H1 (cell line): Measurements from ENCODE around the gene DHRS9.
"Not testable (repeated sequence)": the region's sequence is repeated elsewhere in the genome, so short reads cannot be mapped to it uniquely, and the experiment has no call there.

ENCODE experiments used
- ASH2L ChIP-seq: fragments of 200-600, 300-600 bp; sonication (generic); IDR thresholded peaks from one replicate; pipeline ENCODE4 v1.7.1; 2017; ENCODE audit warnings: low read length
- BCL11A ChIP-seq, 2 experiments: IDR thresholded peaks; one replicate each; pipeline ENCODE4 v1.6.1; 2011; ENCODE audit warnings: low read depth in 2 of 2, low read length in 2 of 2, mild to moderate bottlenecking in 2 of 2
- CHD1 ChIP-seq: IDR thresholded peaks from 2 replicates; pipeline ENCODE4 v1.6.1; 2012; ENCODE audit warnings: low read depth, low read length, improper control_type of control experiment
- CTCF ChIP-seq, 3 experiments: IDR thresholded peaks; 1 replicate in 2 of 3; 2 replicates in 1 of 3; pipeline versions ENCODE4 v1.5.1 to v1.6.1; 2011; ENCODE audit warnings: low read length in 3 of 3, mild to moderate bottlenecking in 3 of 3, inconsistent platforms in 2 of 3, low read depth in 1 of 3, moderate library complexity in 1 of 3; ENCODE audit not compliant: insufficient read depth in 1 of 3; ENCODE audit errors: control extremely low read depth in 1 of 3
- E2F6 ChIP-seq: IDR thresholded peaks from 2 replicates; pipeline ENCODE4 v1.6.1; 2012; ENCODE audit warnings: inconsistent platforms
- EP300 ChIP-seq, 2 experiments: IDR thresholded peaks; 1 replicate in 1 of 2; 2 replicates in 1 of 2; pipeline ENCODE4 v1.6.1; 2011 to 2012; ENCODE audit warnings: low read depth in 2 of 2, low read length in 2 of 2, mild to moderate bottlenecking in 2 of 2, borderline replicate concordance in 1 of 2, inconsistent platforms in 1 of 2, moderate library complexity in 1 of 2
- EZH2 ChIP-seq: fragments of 200-600 bp; sonication (generic); IDR thresholded peaks from 2 replicates; pipeline ENCODE4 v1.7.1; 2012; ENCODE audit warnings: low read depth, mild to moderate bottlenecking, moderate library complexity, low read length, inconsistent platforms; ENCODE audit not compliant: severe bottlenecking
- JUND ChIP-seq: IDR thresholded peaks from 2 replicates; pipeline ENCODE4 v1.6.1; 2011; ENCODE audit warnings: mild to moderate bottlenecking, improper control_type of control experiment, low read length
- PHF8 ChIP-seq: fragments of 200-600 bp; sonication (generic); conservative IDR thresholded peaks from 2 replicates; pipeline ENCODE4 v1.7.1; 2012; ENCODE audit warnings: low read depth, mild to moderate bottlenecking, inconsistent platforms, low read length, moderate library complexity
- POLR2A ChIP-seq, 2 experiments: IDR thresholded peaks; 1 replicate in 1 of 2; 2 replicates in 1 of 2; pipeline ENCODE4 v1.6.1; 2011; ENCODE audit warnings: low read depth in 2 of 2, low read length in 2 of 2, mild to moderate bottlenecking in 2 of 2; ENCODE audit errors: control extremely low read depth in 1 of 2
- POLR2AphosphoS5 ChIP-seq: IDR thresholded peaks from 2 replicates; pipeline ENCODE4 v1.6.1; 2011; ENCODE audit warnings: low read depth, low read length
- SIN3A ChIP-seq, 2 experiments: IDR thresholded peaks in 1 of 2; conservative IDR thresholded peaks in 1 of 2; 2 replicates each; pipeline ENCODE4 v1.6.1; 2011 to 2012; ENCODE audit warnings: low read length in 2 of 2, improper control_type of control experiment in 1 of 2, low read depth in 1 of 2, mild to moderate bottlenecking in 1 of 2
- TEAD4 ChIP-seq: IDR thresholded peaks from 2 replicates; pipeline ENCODE4 v1.6.1; 2012; ENCODE audit warnings: low read depth, low read length, inconsistent platforms, mixed read lengths
- YY1 ChIP-seq: IDR thresholded peaks from 2 replicates; pipeline ENCODE4 v1.6.1; 2011; ENCODE audit warnings: low read depth, mild to moderate bottlenecking, low read length

DNA sequence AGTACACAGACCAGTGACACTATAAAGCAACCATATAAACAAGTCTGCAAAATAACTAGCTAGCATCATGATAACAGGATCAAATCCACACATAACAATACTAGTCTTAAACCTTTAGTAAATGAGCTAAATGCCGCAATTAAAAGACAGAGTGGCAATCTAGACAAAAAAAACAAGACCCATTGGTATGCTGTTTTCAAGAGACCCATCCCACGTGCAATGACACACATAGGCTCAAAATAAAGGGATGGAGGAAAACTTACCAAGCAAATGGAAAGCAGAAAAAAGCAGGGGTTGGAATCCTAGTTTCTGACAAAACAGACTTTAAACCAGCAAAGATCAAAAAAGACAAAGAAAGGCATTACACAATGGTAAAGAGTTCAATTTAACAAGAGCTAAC lies 14.8 kb upstream of the DHRS9 start:
- not testable (repeated sequence) for TF ChIP-seq BCL11A (IDR thresholded peaks at IDR 0.05; ENCODE audit: low read depth in 2 of 2, low read length in 2 of 2); EZH2; CTCF (IDR thresholded peaks at IDR 0.05; ENCODE audit: control extremely low read depth in 1 of 3, insufficient read depth in 1 of 3, low read depth in 1 of 3, low read length in 3 of 3); EP300 (IDR thresholded peaks at IDR 0.05; ENCODE audit: borderline replicate concordance in 1 of 2, low read depth in 2 of 2, low read length in 2 of 2); POLR2AphosphoS5; POLR2A (IDR thresholded peaks at IDR 0.05; ENCODE audit: control extremely low read depth in 1 of 2, low read depth in 2 of 2, low read length in 2 of 2); YY1; JUND; E2F6; ASH2L; SIN3A (conservative IDR thresholded peaks at IDR 0.05 in 1 of 2, IDR thresholded peaks at IDR 0.05 in 1 of 2; ENCODE audit: low read depth in 1 of 2, low read length in 2 of 2); PHF8; CHD1; TEAD4
